Neural cell (in vitro differentiated cells): ENCODE results near the gene SLC41A2. TPM values are rescaled to one million over a fixed set of nuclear protein-coding genes. Genes with fewer than 3 reads are reported as not detected.

Source experiments
- H2AFZ ChIP-seq: fragments of 200-600, 300-800 bp; sonication (generic), shearing (Covaris generic); 2 replicates; pipeline ENCODE4 v1.6.0; 2014; ENCODE audit warnings: low read depth, mild to moderate bottlenecking, antibody characterized with exemption, low read length, moderate library complexity
- H3F3A ChIP-seq: fragments of 200-600 bp; shearing (Covaris generic); 2 replicates; pipeline ENCODE4 v1.6.1; 2016; ENCODE audit warnings: mild to moderate bottlenecking, moderate library complexity, mixed read lengths, antibody characterized with exemption, low read length; ENCODE audit not compliant: insufficient read depth, poor library complexity, severe bottlenecking
- H3K27ac ChIP-seq: fragments of 200-600, 300-800 bp; sonication (generic), shearing (Covaris generic); 2 replicates; pipeline ENCODE4 v1.5.1; 2014; ENCODE audit warnings: mild to moderate bottlenecking, low read length, moderate library complexity
- H3K27me3 ChIP-seq: fragments of 300-800, 200-600 bp; sonication (generic), shearing (Covaris generic); 2 replicates; pipeline ENCODE4 v1.6.0; 2014; ENCODE audit warnings: mild to moderate bottlenecking, low read depth, low read length, moderate library complexity; ENCODE audit not compliant: insufficient read depth
- H3K36me3 ChIP-seq: fragments of 300-800, 200-600 bp; sonication (generic), shearing (Covaris generic); 2 replicates; pipeline ENCODE4 v1.5.1; 2014; ENCODE audit warnings: mild to moderate bottlenecking, antibody characterized with exemption, low read length, moderate library complexity; ENCODE audit not compliant: insufficient read depth
- H3K4me2 ChIP-seq: fragments of 300-800, 200-600 bp; sonication (generic), shearing (Covaris generic); 2 replicates; pipeline ENCODE4 v1.6.0; 2014; ENCODE audit warnings: mild to moderate bottlenecking, low read length
- H3K4me3 ChIP-seq: fragments of 300-800, 200-600 bp; sonication (generic), shearing (Covaris generic); 2 replicates; pipeline ENCODE4 v1.5.1; 2014; ENCODE audit warnings: mild to moderate bottlenecking, low read length, moderate library complexity
- H3K79me2 ChIP-seq: fragments of 200-600 bp; shearing (Covaris generic); replicated peaks from 2 replicates; pipeline ENCODE4 v1.6.0; 2014; ENCODE audit warnings: mild to moderate bottlenecking, low read length, moderate library complexity; ENCODE audit not compliant: insufficient read depth
- H3K9ac ChIP-seq: fragments of 300-800, 200-600 bp; sonication (generic), shearing (Covaris generic); 2 replicates; pipeline ENCODE4 v1.6.1; 2016; ENCODE audit warnings: mild to moderate bottlenecking, low read length, mixed read lengths
- H3K9me2 ChIP-seq: fragments of 200-600 bp; shearing (Covaris generic); 2 replicates; pipeline ENCODE4 v1.6.1; 2016; ENCODE audit warnings: mild to moderate bottlenecking, low read length, mixed read lengths; ENCODE audit not compliant: insufficient read depth
- H3K9me3 ChIP-seq: fragments of 200-600, 300-800 bp; sonication (generic), shearing (Covaris generic); 2 replicates; pipeline ENCODE4 v1.6.1; 2016; ENCODE audit warnings: mild to moderate bottlenecking, mixed run types, low read length, moderate library complexity, mixed read lengths
- H4K20me1 ChIP-seq: fragments of 200-600 bp; shearing (Covaris generic); 2 replicates; pipeline ENCODE4 v1.6.1; 2016; ENCODE audit warnings: mild to moderate bottlenecking, mixed run types; ENCODE audit not compliant: insufficient read depth
- CTCF ChIP-seq: fragments of 450-650 bp; IDR thresholded peaks from 2 replicates; pipeline ENCODE4 v1.5.1; 2014; ENCODE audit warnings: antibody characterized with exemption, mild to moderate bottlenecking, moderate library complexity; ENCODE audit not compliant: poor library complexity, severe bottlenecking
- EP300 ChIP-seq: fragments of 450-650 bp; conservative IDR thresholded peaks from 2 replicates; pipeline ENCODE4 v1.6.1; 2014; ENCODE audit warnings: antibody characterized with exemption, mild to moderate bottlenecking, moderate library complexity; ENCODE audit not compliant: poor library complexity, severe bottlenecking
- EZH2 ChIP-seq: fragments of 200-600, 300-800 bp; shearing (Covaris generic), sonication (generic); IDR thresholded peaks from 2 replicates; pipeline ENCODE4 v1.6.1; 2014; ENCODE audit warnings: antibody characterized with exemption, low read length, borderline replicate concordance, mild to moderate bottlenecking; ENCODE audit not compliant: insufficient read depth, poor library complexity, severe bottlenecking
- MXI1 ChIP-seq: fragments of 450-650 bp; conservative IDR thresholded peaks from 2 replicates; pipeline ENCODE4 v1.6.1; 2014; ENCODE audit warnings: antibody characterized with exemption, mild to moderate bottlenecking; ENCODE audit not compliant: poor library complexity, severe bottlenecking
- POLR2AphosphoS5 ChIP-seq: IDR thresholded peaks from 2 replicates; pipeline ENCODE4 v1.6.1; 2012
- RAD21 ChIP-seq: fragments of 450-650 bp; conservative IDR thresholded peaks from 2 replicates; pipeline ENCODE4 v1.6.1; 2014; ENCODE audit warnings: antibody characterized with exemption, mild to moderate bottlenecking, moderate library complexity
- REST ChIP-seq: IDR thresholded peaks from 2 replicates; pipeline ENCODE4 v1.6.1; 2012; ENCODE audit warnings: borderline replicate concordance
- SMC3 ChIP-seq: fragments of 450-650 bp; conservative IDR thresholded peaks from 2 replicates; pipeline ENCODE4 v1.6.1; 2014; ENCODE audit warnings: antibody characterized with exemption, mild to moderate bottlenecking, moderate library complexity; ENCODE audit not compliant: poor library complexity
- TAF1 ChIP-seq: IDR thresholded peaks from 2 replicates; pipeline ENCODE4 v1.6.1; 2012; ENCODE audit warnings: low read depth
- polyA plus RNA-seq: library from polyadenylated mRNA; depleted of rRNA; stranded (reverse); fragments of >200 nt; gene quantifications from 2 replicates; pipeline ENCODE4 v1.2.3, GENCODE V29; 2014

The SLC41A2 gene
- polyA plus RNA-seq, 1 donor from 2014 or later = 26.1 TPM

- H3K36me3 ChIP-seq = no peaks in the 10 kb centered on the region
Observed at GRCh38 chr12:104966677-104967076, 8.6 kb upstream of the SLC41A2 start.

GRCh38 chr12:104964856-104965205, 6.7 kb upstream of the SLC41A2 start:
- H3K4me2 ChIP-seq = peak overlapping the region; percentile 33
- H3K79me2 ChIP-seq = no peaks in the 10 kb centered on the region
- no peak overlapping the region for H2AFZ ChIP-seq
- peak overlapping the region; percentile 78 for H3K27ac ChIP-seq
- TF ChIP-seq MXI1 = no peak
- no peak for TF ChIP-seq EZH2
- no peak for TF ChIP-seq CTCF
- no peak for TF ChIP-seq RAD21
- no peak for TF ChIP-seq POLR2AphosphoS5
- TF ChIP-seq EP300 = no peak
- no peak for TF ChIP-seq TAF1
- TF ChIP-seq SMC3 = no peak
- no peak for TF ChIP-seq REST
- no peaks in the 10 kb centered on the region for H3K9me3 ChIP-seq
- no peaks in the 10 kb centered on the region for H4K20me1 ChIP-seq
- H3K4me3 ChIP-seq = peak overlapping the region; percentile 44
- H3K9me2 ChIP-seq = no peaks in the 10 kb centered on the region
- peak overlapping the region; percentile 29 for H3K9ac ChIP-seq
- no peaks in the 10 kb centered on the region for H3K27me3 ChIP-seq
- no peaks in the 10 kb centered on the region for H3F3A ChIP-seq
- no peaks in the 10 kb centered on the region for H3K36me3 ChIP-seq

More at GRCh38 chr12:104966677-104967076, 8.6 kb upstream of the SLC41A2 start:
- no peaks in the 10 kb centered on the region for H3K9me2 ChIP-seq
- TF ChIP-seq EP300 (no peak), REST (no peak), POLR2AphosphoS5 (no peak), SMC3 (no peak), TAF1 (no peak)
- no peak overlapping the region for H3K4me2 ChIP-seq
- no peak overlapping the region for H3K27ac ChIP-seq
- H3K27me3 ChIP-seq = no peaks in the 10 kb centered on the region
- no peak overlapping the region for H2AFZ ChIP-seq
- H3F3A ChIP-seq = no peaks in the 10 kb centered on the region
- H3K9ac ChIP-seq = no peak overlapping the region
- no peaks in the 10 kb centered on the region for H3K79me2 ChIP-seq
- H3K4me3 ChIP-seq = no peak overlapping the region
- no peaks in the 10 kb centered on the region for H4K20me1 ChIP-seq
- H3K9me3 ChIP-seq = no peaks in the 10 kb centered on the region
